Mucosa of descending colon (tissue), 3 donors: ENCODE data around the gene GMDS. TPM values are rescaled to one million over a fixed set of nuclear protein-coding genes. Genes with fewer than 3 reads are reported as not detected.

ENCODE experiments used
- ATAC-seq: fragments of 200-7000 bp; cut with Tn5 transposase; one replicate; pipeline ENCODE4 v1.9.1; 2020; ENCODE audit warnings: mild to moderate bottlenecking, moderate library complexity
- DNase-seq, 3 donors: peaks; one replicate each; pipeline ENCODE4 v3.0.0-alpha.2; 2020
- H3K36me3 ChIP-seq: fragments of 200-600 bp; one replicate; pipeline ENCODE4 v1.8.0; 2021; ENCODE audit warnings: low read depth, mild to moderate bottlenecking
- H3K4me1 ChIP-seq: fragments of 200-600 bp; one replicate; pipeline ENCODE4 v1.8.0; 2021; ENCODE audit warnings: low read depth, mild to moderate bottlenecking
- H3K4me3 ChIP-seq: fragments of 200-600 bp; one replicate; pipeline ENCODE4 v1.8.0; 2021; ENCODE audit warnings: mild to moderate bottlenecking
- H3K9me3 ChIP-seq: fragments of 200-600 bp; one replicate; pipeline ENCODE4 v1.8.0; 2021; ENCODE audit warnings: mild to moderate bottlenecking
- CTCF ChIP-seq: fragments of 200-600 bp; IDR thresholded peaks from one replicate; pipeline ENCODE4 v1.8.0; 2022; ENCODE audit warnings: antibody characterized with exemption, mild to moderate bottlenecking
- intact Hi-C, 2 donors: fragments of 100-400 bp; cut with DNase I in 1 of 2; cut with micrococcal nuclease in 1 of 2; formaldehyde crosslinking; loops; one replicate each; pipeline versions ENCODE4 v1.11.0 to v1.11.1; 2022; cut with DNase I, micrococcal nuclease
- total RNA-seq, 3 donors: library from RNA; stranded (reverse); fragmentation: NEBNext Ultra II Directional in 2 of 3; extraction: Animal tissue kit (Norgen Biotek cat#: 25700) in 2 of 3; gene quantifications; one replicate each; pipeline versions ENCODE4 v1.2.1 to v1.2.4, GENCODE V29; 2021 to 2023
- donor health status: DM: no; HTN: no; CAD: no; lungs with moderate emphysema.
- donor health status: DM: no; HTN: no; CAD: no.
- donor health status: DM: no; HTN: yes; CAD: no.

Gene GMDS
- total RNA-seq, 3 donors from 2014 or later, result 68.0 to 228 (median 135) TPM

- Histone ChIP-seq H3K4me3 (no peak overlapping the region), H3K4me1 (no peaks in the 10 kb centered on the region), H3K36me3 (no peaks in the 10 kb centered on the region), H3K9me3 (no peaks in the 10 kb centered on the region)
- ATAC-seq (no peak), DNase-seq (no peak)
- intact Hi-C loops, result loop anchor here in 1 of 2 donors (10.0 kb wide), 1 partner anchor 504 kb away; the partner anchor contains the start of gene FOXC1
- no peak for TF ChIP-seq CTCF
Measured at GRCh38 chr6:2108700-2109306, 136.6 kb downstream of the GMDS start.

- peak; percentile 6 for TF ChIP-seq CTCF
- ATAC-seq (no peak), DNase-seq (no peak)
- intact Hi-C loops, result loop anchor here in 1 of 2 donors (10.0 kb wide), 1 partner anchor 500 kb away; the partner anchor contains the start of gene FOXC1
- no peaks in the 10 kb centered on the region for H3K9me3 ChIP-seq
- H3K4me1 ChIP-seq, result no peaks in the 10 kb centered on the region
- H3K4me3 ChIP-seq, result no peak overlapping the region
- no peaks in the 10 kb centered on the region for H3K36me3 ChIP-seq
Measured at GRCh38 chr6:2104524-2104880, 140.9 kb downstream of the GMDS start.

- H3K4me3 ChIP-seq, result no peak overlapping the region
- no peak for TF ChIP-seq CTCF
- peak; percentile 61 for ATAC-seq
- intact Hi-C loops, result loop anchor here in 1 of 2 donors (10.0 kb wide), 1 partner anchor 499 kb away; the partner anchor contains the start of gene FOXC1
- no peaks in the 10 kb centered on the region for H3K36me3 ChIP-seq
- no peak for DNase-seq
- no peaks in the 10 kb centered on the region for H3K9me3 ChIP-seq
- H3K4me1 ChIP-seq, result no peaks in the 10 kb centered on the region
Measured at GRCh38 chr6:2103765-2104523, 141.5 kb downstream of the GMDS start.

- Histone ChIP-seq H3K36me3 (no peaks in the 10 kb centered on the region), H3K9me3 (no peaks in the 10 kb centered on the region), H3K4me3 (no peak overlapping the region), H3K4me1 (no peaks in the 10 kb centered on the region)
- no peak for ATAC-seq
- no peak for TF ChIP-seq CTCF
- no peak for DNase-seq
- intact Hi-C loops, result loop anchor here in 1 of 2 donors (10.0 kb wide), 1 partner anchor 498 kb away; the partner anchor contains the start of gene FOXC1
Measured at GRCh38 chr6:2102966-2103365, 142.4 kb downstream of the GMDS start.

- intact Hi-C loops, result loop anchor here in 1 of 2 donors (10.0 kb wide), 1 partner anchor 498 kb away; the partner anchor contains the start of gene FOXC1
- TF ChIP-seq CTCF, result no peak
Measured at GRCh38 chr6:2102316-2102883, 143.0 kb downstream of the GMDS start.

More at GRCh38 chr6:2102316-2102883, 143.0 kb downstream of the GMDS start:
- no peak for ATAC-seq
- H3K4me3 ChIP-seq, result no peak overlapping the region
- no peaks in the 10 kb centered on the region for H3K4me1 ChIP-seq
- no peaks in the 10 kb centered on the region for H3K36me3 ChIP-seq
- H3K9me3 ChIP-seq, result no peaks in the 10 kb centered on the region
- DNase-seq, result no peak
